Measurements from ENCODE around the gene OVCA2. TPM values are rescaled to one million over a fixed set of nuclear protein-coding genes. Genes with fewer than 3 reads are reported as not detected.

Gene OVCA2
- total RNA-seq, 1 experiment from 2014 or later = 27.3 TPM

DNA sequence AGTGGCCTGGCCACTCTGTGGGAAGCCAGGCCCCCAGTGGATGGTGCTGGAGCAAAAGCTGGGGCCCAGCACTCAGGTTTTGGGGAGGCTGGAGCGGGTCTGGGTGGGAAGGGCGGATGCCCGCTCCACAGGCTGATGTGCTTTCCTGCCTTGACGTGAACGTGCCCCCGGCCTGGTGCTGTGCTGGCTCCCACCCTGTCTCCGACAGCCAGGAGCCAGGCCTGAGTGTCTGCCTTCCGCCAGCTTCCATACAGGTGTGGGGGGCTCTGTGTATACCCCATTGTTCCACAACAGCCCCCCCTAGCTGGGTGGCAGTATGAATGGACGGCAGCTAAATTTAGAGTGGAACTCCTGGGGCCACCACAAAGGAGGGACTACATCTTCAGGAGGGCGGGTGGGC, 33.1 kb downstream of the OVCA2 start:
- H3K9me2 ChIP-seq (ENCODE audit: insufficient read depth) = no peaks in the 10 kb centered on the region
- H3K9me3 ChIP-seq (ENCODE audit: control insufficient read depth in 1 of 2, insufficient read depth in 1 of 2, low read depth in 1 of 2, low read length in 2 of 2) = no peaks in the 10 kb centered on the region
- RAD21 ChIA-PET (ENCODE audit: low non-redundant PET in 1 of 2, low total read pairs in 2 of 2, uncharacterized antibody in 2 of 2, unreplicated experiment in 2 of 2) = no interaction called here
- no peak overlapping the region for H2AFZ ChIP-seq (ENCODE audit: low read depth, low read length, poor library complexity, severe bottlenecking)
- H3K4me3 ChIP-seq (replicated peaks in 1 of 2; ENCODE audit: low read depth in 1 of 2, low read length in 2 of 2) = no peak overlapping the region
- no TSS peak for BruUV-seq (replicated peaks)
- CTCF ChIA-PET = interaction anchor here (3.3 kb wide), 1 partner anchor 16 kb away, joined by 8 read pairs; no protein-coding TSS in a partner anchor
- TF ChIP-seq EZH2 (IDR thresholded peaks at IDR 0.05) (no peak), CBX3 (IDR thresholded peaks at IDR 0.05; ENCODE audit: low read depth) (no peak), JUND (IDR thresholded peaks at IDR 0.05) (no peak), CEBPB (IDR thresholded peaks at IDR 0.05; ENCODE audit: low read depth) (no peak), RAD21 (IDR thresholded peaks at IDR 0.05; ENCODE audit: low read depth) (no peak), TCF7L2 (IDR thresholded peaks at IDR 0.05; ENCODE audit: borderline replicate concordance, extremely low read depth, insufficient read depth, insufficient read length) (no peak), ELF1 (IDR thresholded peaks at IDR 0.05; ENCODE audit: borderline replicate concordance, low read depth) (no peak), SIN3A (IDR thresholded peaks at IDR 0.05; ENCODE audit: low read depth) (no peak), POLR2A (IDR thresholded peaks at IDR 0.05; ENCODE audit: borderline replicate concordance, extremely low read depth, insufficient read depth, insufficient read length) (no peak), EZH2phosphoT487 (IDR thresholded peaks at IDR 0.05; ENCODE audit: borderline replicate concordance) (no peak)
- TF ChIP-seq, protein P1, sequence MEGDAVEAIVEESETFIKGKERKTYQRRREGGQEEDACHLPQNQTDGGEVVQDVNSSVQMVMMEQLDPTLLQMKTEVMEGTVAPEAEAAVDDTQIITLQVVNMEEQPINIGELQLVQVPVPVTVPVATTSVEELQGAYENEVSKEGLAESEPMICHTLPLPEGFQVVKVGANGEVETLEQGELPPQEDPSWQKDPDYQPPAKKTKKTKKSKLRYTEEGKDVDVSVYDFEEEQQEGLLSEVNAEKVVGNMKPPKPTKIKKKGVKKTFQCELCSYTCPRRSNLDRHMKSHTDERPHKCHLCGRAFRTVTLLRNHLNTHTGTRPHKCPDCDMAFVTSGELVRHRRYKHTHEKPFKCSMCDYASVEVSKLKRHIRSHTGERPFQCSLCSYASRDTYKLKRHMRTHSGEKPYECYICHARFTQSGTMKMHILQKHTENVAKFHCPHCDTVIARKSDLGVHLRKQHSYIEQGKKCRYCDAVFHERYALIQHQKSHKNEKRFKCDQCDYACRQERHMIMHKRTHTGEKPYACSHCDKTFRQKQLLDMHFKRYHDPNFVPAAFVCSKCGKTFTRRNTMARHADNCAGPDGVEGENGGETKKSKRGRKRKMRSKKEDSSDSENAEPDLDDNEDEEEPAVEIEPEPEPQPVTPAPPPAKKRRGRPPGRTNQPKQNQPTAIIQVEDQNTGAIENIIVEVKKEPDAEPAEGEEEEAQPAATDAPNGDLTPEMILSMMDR (IDR thresholded peaks at IDR 0.05 in 2 of 3, conservative IDR thresholded peaks at IDR 0.05 in 1 of 3; ENCODE audit: borderline replicate concordance in 1 of 3, insufficient read depth in 1 of 3, low read depth in 2 of 3, low read length in 2 of 3) = no peak
- no peaks in the 10 kb centered on the region for H3K27me3 ChIP-seq (ENCODE audit: insufficient read depth, low read length)
- H3K4me2 ChIP-seq (ENCODE audit: low read length) = no peak overlapping the region
- H3K36me3 ChIP-seq (ENCODE audit: control insufficient read depth in 1 of 2, insufficient read depth in 2 of 2, low read length in 2 of 2) = 0 out of 4 replicates have a peak, but pooled peaks cover 0 to 2% of the 10 kb centered on the region in 2 experiments
- peaks cover 0 to 14% of the 10 kb centered on the region in 2 experiments; a peak in 1 of 4 replicates for H3K4me1 ChIP-seq (ENCODE audit: control insufficient read depth in 1 of 2, insufficient read depth in 2 of 2, low read length in 2 of 2)
- POLR2A ChIA-PET = no interaction called here
- H3K9ac ChIP-seq (ENCODE audit: low read length) = no peak overlapping the region
- no peak for DNase-seq (ENCODE audit: low read depth, low spot score)
- no peaks in the 10 kb centered on the region for H3K79me2 ChIP-seq (ENCODE audit: insufficient read depth, low read length)
- no peak overlapping the region for H3K27ac ChIP-seq (ENCODE audit: low read depth, low read length)
- H4K20me1 ChIP-seq (ENCODE audit: insufficient read depth) = no peaks in the 10 kb centered on the region
- no peak for ATAC-seq
- intact Hi-C loops (cut with micrococcal nuclease) = no loop called here

Measured in HCT116 (cell line).